ENCODE measurements around the gene OGDHL.

- TF ChIP-seq, protein P1, sequence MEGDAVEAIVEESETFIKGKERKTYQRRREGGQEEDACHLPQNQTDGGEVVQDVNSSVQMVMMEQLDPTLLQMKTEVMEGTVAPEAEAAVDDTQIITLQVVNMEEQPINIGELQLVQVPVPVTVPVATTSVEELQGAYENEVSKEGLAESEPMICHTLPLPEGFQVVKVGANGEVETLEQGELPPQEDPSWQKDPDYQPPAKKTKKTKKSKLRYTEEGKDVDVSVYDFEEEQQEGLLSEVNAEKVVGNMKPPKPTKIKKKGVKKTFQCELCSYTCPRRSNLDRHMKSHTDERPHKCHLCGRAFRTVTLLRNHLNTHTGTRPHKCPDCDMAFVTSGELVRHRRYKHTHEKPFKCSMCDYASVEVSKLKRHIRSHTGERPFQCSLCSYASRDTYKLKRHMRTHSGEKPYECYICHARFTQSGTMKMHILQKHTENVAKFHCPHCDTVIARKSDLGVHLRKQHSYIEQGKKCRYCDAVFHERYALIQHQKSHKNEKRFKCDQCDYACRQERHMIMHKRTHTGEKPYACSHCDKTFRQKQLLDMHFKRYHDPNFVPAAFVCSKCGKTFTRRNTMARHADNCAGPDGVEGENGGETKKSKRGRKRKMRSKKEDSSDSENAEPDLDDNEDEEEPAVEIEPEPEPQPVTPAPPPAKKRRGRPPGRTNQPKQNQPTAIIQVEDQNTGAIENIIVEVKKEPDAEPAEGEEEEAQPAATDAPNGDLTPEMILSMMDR (IDR thresholded peaks at IDR 0.05; ENCODE audit: low read depth, low read length) = no peak
- no peak for TF ChIP-seq EZH2phosphoT487 (IDR thresholded peaks at IDR 0.05; ENCODE audit: low read depth)
These were observed 2.2 kb downstream of the OGDHL start for GRCh38 chr10:49759787-49760551.

Measured in OCI-LY3 (cell line).